H1 (cell line): ENCODE data around the gene YPEL5. TPM values are rescaled to one million over a fixed set of nuclear protein-coding genes. Genes with fewer than 3 reads are reported as not detected.

ENCODE experiments used
- CTCF ChIA-PET: fragments of 300-600 bp; sonication (Branson Sonifier 250); formaldehyde crosslinking; loops from one replicate; lab custom pipeline; 2021; ENCODE audit not compliant: partially characterized antibody; lab: Charles Lee
- POLR2A ChIA-PET: fragments of 300-600 bp; sonication (Branson Sonifier 250); formaldehyde crosslinking; loops from one replicate; lab custom pipeline; 2021; ENCODE audit warnings: inconsistent platforms; ENCODE audit not compliant: partially characterized antibody; lab: Charles Lee
- DNase-seq, 2 experiments: peaks; one replicate each; pipeline versions ENCODE4 v3.0.0 to v3.0.0-alpha.2; 2010 to 2022; ENCODE audit warnings: low spot score in 2 of 2, low read depth in 1 of 2, mixed read lengths in 1 of 2
- FAIRE-seq: peaks from 2 replicates; lab custom pipeline; 2011; peaks lifted over from hg19 to GRCh38; lab: Jason Lieb, UNC
- H2AFZ ChIP-seq: 2 replicates; pipeline ENCODE4 v1.8.1; 2012; ENCODE audit warnings: low read length, inconsistent platforms
- H2AK5ac ChIP-seq: 2 replicates; pipeline ENCODE4 v1.6.1; 2013; ENCODE audit warnings: low read depth, low read length
- H2BK120ac ChIP-seq: replicated peaks from 2 replicates; pipeline ENCODE3; 2013; ENCODE audit warnings: low read depth, low read length, inconsistent platforms
- H2BK12ac ChIP-seq: 2 replicates; pipeline ENCODE4 v1.6.1; 2013; ENCODE audit warnings: low read depth, low read length
- H2BK15ac ChIP-seq: 2 replicates; pipeline ENCODE4 v1.6.1; 2013; ENCODE audit warnings: low read length
- H2BK20ac ChIP-seq: 2 replicates; pipeline ENCODE4 v1.6.1; 2013; ENCODE audit warnings: low read length
- H2BK5ac ChIP-seq: 2 replicates; pipeline ENCODE4 v1.6.1; 2013; ENCODE audit warnings: low read depth, low read length
- H3K14ac ChIP-seq: 2 replicates; pipeline ENCODE4 v1.6.1; 2013; ENCODE audit warnings: inconsistent platforms; ENCODE audit not compliant: insufficient read length
- H3K18ac ChIP-seq: 2 replicates; pipeline ENCODE4 v1.6.1; 2013; ENCODE audit warnings: low read length; ENCODE audit errors: extremely low read depth
- H3K23ac ChIP-seq: 2 replicates; pipeline ENCODE4 v1.6.1; 2013; ENCODE audit warnings: inconsistent platforms; ENCODE audit not compliant: insufficient read length
- H3K23me2 ChIP-seq: 2 replicates; pipeline ENCODE4 v1.6.1; 2013; ENCODE audit warnings: low read depth, low read length
- H3K27ac ChIP-seq: 2 replicates; pipeline ENCODE4 v1.6.1; 2011; ENCODE audit warnings: low read depth, low read length, inconsistent platforms
- H3K27me3 ChIP-seq, 4 experiments: replicated peaks in 1 of 4; 1 replicate in 1 of 4; 2 replicates in 3 of 4; pipeline versions ENCODE4 v1.6.1 to v1.8.1; 2011 to 2013; ENCODE audit warnings: low read length in 3 of 4, mild to moderate bottlenecking in 3 of 4, inconsistent platforms in 2 of 4, mixed read lengths in 2 of 4, moderate library complexity in 1 of 4; ENCODE audit not compliant: control insufficient read depth in 3 of 4, insufficient read depth in 3 of 4; ENCODE audit errors: extremely low read depth in 1 of 4
- H3K36me3 ChIP-seq, 4 experiments: 2 replicates each; pipeline versions ENCODE4 v1.6.1 to v1.8.1; 2011 to 2013; ENCODE audit warnings: mild to moderate bottlenecking in 4 of 4, low read length in 3 of 4, moderate library complexity in 2 of 4, control low read depth in 1 of 4, inconsistent platforms in 1 of 4; ENCODE audit not compliant: insufficient read depth in 4 of 4, control insufficient read depth in 2 of 4
- H3K4ac ChIP-seq: replicated peaks from 2 replicates; pipeline ENCODE3; 2013; ENCODE audit warnings: low read length, low read depth, mixed read lengths, inconsistent platforms; ENCODE audit not compliant: insufficient read length
- H3K4me1 ChIP-seq, 4 experiments: replicated peaks in 1 of 4; 1 replicate in 1 of 4; 2 replicates in 3 of 4; pipeline versions ENCODE4 v1.6.1 to v1.8.1; 2011 to 2013; ENCODE audit warnings: low read length in 3 of 4, inconsistent platforms in 2 of 4, mixed read lengths in 1 of 4; ENCODE audit not compliant: insufficient read depth in 4 of 4, control insufficient read depth in 3 of 4
- H3K4me2 ChIP-seq, 2 experiments: 2 replicates each; pipeline versions ENCODE4 v1.6.1 to v1.8.1; 2011 to 2013; ENCODE audit warnings: low read depth in 2 of 2, low read length in 2 of 2, control low read depth in 1 of 2, inconsistent platforms in 1 of 2, mild to moderate bottlenecking in 1 of 2; ENCODE audit not compliant: insufficient read depth in 1 of 2
- H3K4me3 ChIP-seq, 4 experiments: fragments of 200-600, 300-600 bp in 1 of 4; sonication (generic), shearing (Covaris generic), sonication (Bioruptor Twin) in 1 of 4; 2 replicates each; pipeline versions ENCODE4 v1.5.1 to v1.8.1; 2011 to 2016; ENCODE audit warnings: low read length in 4 of 4, low read depth in 3 of 4, control low read depth in 2 of 4, inconsistent platforms in 2 of 4, mild to moderate bottlenecking in 2 of 4, mixed read lengths in 1 of 4, moderate library complexity in 1 of 4; ENCODE audit not compliant: insufficient read depth in 2 of 4; ENCODE audit errors: extremely low read depth in 1 of 4
- H3K56ac ChIP-seq: replicated peaks from 2 replicates; pipeline ENCODE3; 2013; ENCODE audit warnings: low read depth, mild to moderate bottlenecking, mixed read lengths, low read length, inconsistent platforms; ENCODE audit not compliant: insufficient read length
- H3K79me1 ChIP-seq: 2 replicates; pipeline ENCODE4 v1.6.1; 2013; ENCODE audit warnings: low read depth, low read length, control low read depth
- H3K79me2 ChIP-seq, 2 experiments: 2 replicates each; pipeline versions ENCODE4 v1.6.1 to v1.8.1; 2012 to 2013; ENCODE audit warnings: low read length in 2 of 2, mild to moderate bottlenecking in 2 of 2, inconsistent platforms in 1 of 2; ENCODE audit not compliant: insufficient read depth in 2 of 2, control insufficient read depth in 1 of 2
- H3K9ac ChIP-seq, 4 experiments: replicated peaks in 1 of 4; 1 replicate in 1 of 4; 2 replicates in 3 of 4; pipeline versions ENCODE4 v1.6.1 to v1.8.1; 2011 to 2013; ENCODE audit warnings: low read depth in 3 of 4, low read length in 3 of 4, control low read depth in 2 of 4, mild to moderate bottlenecking in 2 of 4, moderate library complexity in 2 of 4, inconsistent platforms in 1 of 4; ENCODE audit errors: extremely low read depth in 1 of 4
- H3K9me3 ChIP-seq, 2 experiments: 2 replicates each; pipeline versions ENCODE4 v1.6.1 to v1.8.1; 2012 to 2013; ENCODE audit warnings: mild to moderate bottlenecking in 2 of 2, moderate library complexity in 2 of 2, control low read depth in 1 of 2, inconsistent platforms in 1 of 2, low read depth in 1 of 2, low read length in 1 of 2, mixed read lengths in 1 of 2; ENCODE audit not compliant: insufficient read depth in 2 of 2
- H4K20me1 ChIP-seq, 2 experiments: replicated peaks in 1 of 2; 2 replicates each; pipeline versions ENCODE3 to v1.8.1; 2011 to 2013; ENCODE audit warnings: inconsistent platforms in 2 of 2, low read length in 2 of 2, mild to moderate bottlenecking in 1 of 2; ENCODE audit not compliant: insufficient read depth in 2 of 2, control insufficient read depth in 1 of 2
- H4K5ac ChIP-seq: 2 replicates; pipeline ENCODE4 v1.6.1; 2013; ENCODE audit warnings: low read length, low read depth, mixed read lengths, inconsistent platforms; ENCODE audit not compliant: insufficient read length
- H4K8ac ChIP-seq: 2 replicates; pipeline ENCODE4 v1.8.0; 2013; ENCODE audit warnings: mild to moderate bottlenecking, moderate library complexity, low read length, inconsistent platforms; ENCODE audit not compliant: insufficient read depth; ENCODE audit errors: extremely low read depth
- H4K91ac ChIP-seq: replicated peaks from 2 replicates; pipeline ENCODE3; 2013; ENCODE audit warnings: low read length, mixed read lengths, inconsistent platforms; ENCODE audit not compliant: insufficient read length
- ATF2 ChIP-seq: IDR thresholded peaks from 2 replicates; pipeline ENCODE4 v1.6.1; 2012; ENCODE audit warnings: low read length, inconsistent platforms
- ATF3 ChIP-seq: IDR thresholded peaks from 2 replicates; pipeline ENCODE4 v1.6.1; 2011; ENCODE audit warnings: low read depth, mild to moderate bottlenecking, low read length; ENCODE audit not compliant: insufficient read depth
- BACH1 ChIP-seq: IDR thresholded peaks from 2 replicates; pipeline ENCODE4 v1.6.1; 2012; ENCODE audit warnings: low read length, improper control_type of control experiment
- CHD1 ChIP-seq: IDR thresholded peaks from 2 replicates; pipeline ENCODE4 v1.6.1; 2012; ENCODE audit warnings: low read depth, low read length, improper control_type of control experiment
- EP300 ChIP-seq, 2 experiments: IDR thresholded peaks; 1 replicate in 1 of 2; 2 replicates in 1 of 2; pipeline ENCODE4 v1.6.1; 2011 to 2012; ENCODE audit warnings: low read depth in 2 of 2, low read length in 2 of 2, mild to moderate bottlenecking in 2 of 2, borderline replicate concordance in 1 of 2, inconsistent platforms in 1 of 2, moderate library complexity in 1 of 2
- EZH2 ChIP-seq: fragments of 200-600 bp; sonication (generic); IDR thresholded peaks from 2 replicates; pipeline ENCODE4 v1.7.1; 2012; ENCODE audit warnings: low read depth, mild to moderate bottlenecking, moderate library complexity, low read length, inconsistent platforms; ENCODE audit not compliant: severe bottlenecking
- TAF1 ChIP-seq: IDR thresholded peaks from 2 replicates; pipeline ENCODE4 v1.6.1; 2011; ENCODE audit warnings: mild to moderate bottlenecking, low read depth, low read length
- TAF7 ChIP-seq: optimal IDR thresholded peaks from 2 replicates; pipeline ENCODE3; 2011; ENCODE audit warnings: low read depth, mild to moderate bottlenecking, inconsistent platforms, low read length, moderate library complexity, borderline replicate concordance
- TBP ChIP-seq: IDR thresholded peaks from 2 replicates; pipeline ENCODE4 v1.6.1; 2011; ENCODE audit warnings: low read depth, low read length, improper control_type of control experiment
- YY1 ChIP-seq: IDR thresholded peaks from 2 replicates; pipeline ENCODE4 v1.6.1; 2011; ENCODE audit warnings: low read depth, mild to moderate bottlenecking, low read length
- WGBS, 2 experiments: shearing (Covaris generic) in 1 of 2; methylation state at CpG; one replicate each; pipeline versions ENCODE4 v1.1.6 to v1.1.7; 2013 to 2015; ENCODE audit warnings: low lambda C conversion rate in 2 of 2, mixed read lengths in 2 of 2, inconsistent platforms in 1 of 2, low coverage in 1 of 2, missing lambda C conversion rate in 1 of 2; ENCODE audit not compliant: insufficient replicate concordance in 2 of 2, insufficient coverage in 1 of 2, insufficient read length in 1 of 2; ENCODE audit errors: extremely low coverage in 1 of 2, missing lambda C conversion rate in 1 of 2; 5-methylcytosine and 5-hydroxymethylcytosine counted together
- polyA plus RNA-seq, 7 experiments: library from polyadenylated mRNA; depleted of rRNA in 3 of 7; stranded (reverse) in 5 of 7; unstranded in 2 of 7; fragments of >200 nt in 5 of 7; fragments of 200-250 nt in 2 of 7; gene quantifications; 1 replicate in 5 of 7; 2 replicates in 1 of 7; 4 replicates in 1 of 7; pipeline versions ENCODE4 v1.2.1 to v1.2.3, GENCODE V29; 2011 to 2013; ENCODE audit warnings: missing spikeins in 2 of 7, mixed read lengths in 2 of 7
- total RNA-seq: library from RNA; stranded (reverse); fragmentation: NEBNext Ultra II Directional; extraction: Animal tissue kit (Norgen Biotek cat#: 25700); gene quantifications from 2 replicates; pipeline ENCODE4 v1.2.1, GENCODE V29; 2021

YPEL5 gene
- total and polyA plus RNA-seq, 2 of the 8 experiments (the other 6 are each of a cell fraction or from before 2014, with no cell fraction given), result 18.5 to 28.0 TPM

- H3K4me1 ChIP-seq, result no peaks in the 10 kb centered on the region
- H4K20me1 ChIP-seq, result no peaks in the 10 kb centered on the region
- no peaks in the 10 kb centered on the region for H3K9me3 ChIP-seq
- no peak overlapping the region for H3K4me2 ChIP-seq
- H3K23ac ChIP-seq, result no peak overlapping the region
- H4K8ac ChIP-seq, result no peak overlapping the region
- H2BK120ac ChIP-seq, result no peak overlapping the region
- no peaks in the 10 kb centered on the region for H3K79me1 ChIP-seq
- H3K79me2 ChIP-seq, result no peaks in the 10 kb centered on the region
- no peak overlapping the region for H2BK15ac ChIP-seq
- no peak overlapping the region for H2AFZ ChIP-seq
- no peak overlapping the region for H3K56ac ChIP-seq
- H2BK12ac ChIP-seq, result no peak overlapping the region
- H2BK5ac ChIP-seq, result no peak overlapping the region
- no peak overlapping the region for H3K14ac ChIP-seq
- no peak overlapping the region for H2AK5ac ChIP-seq
- no peaks in the 10 kb centered on the region for H3K23me2 ChIP-seq
- no peak overlapping the region for H3K4me3 ChIP-seq
- FAIRE-seq (no peak), DNase-seq (no peak)
- TF ChIP-seq EZH2 (no peak), YY1 (no peak), TAF1 (no peak), BACH1 (no peak), EP300 (IDR thresholded peaks at IDR 0.05; ENCODE audit: borderline replicate concordance in 1 of 2, low read depth in 2 of 2, low read length in 2 of 2) (no peak), CHD1 (no peak), ATF2 (no peak), ATF3 (no peak), TAF7 (no peak), TBP (no peak)
- H4K5ac ChIP-seq, result no peak overlapping the region
- no peak overlapping the region for H3K9ac ChIP-seq
- no peak overlapping the region for H3K4ac ChIP-seq
- CTCF ChIA-PET, result interaction anchor here (1.2 to 3.3 kb wide), 2 partner anchors 14 to 533 kb away, joined by 4 to 13 read pairs; no protein-coding TSS in a partner anchor
- H3K18ac ChIP-seq, result no peak overlapping the region
- 90% methylated on average over 11 of the region's 11 CpGs; no CpG with 5 or more reads in 1 of the 2 experiments for WGBS, 2 experiments
- no peaks in the 10 kb centered on the region for H3K36me3 ChIP-seq
- POLR2A ChIA-PET, result no interaction called here
- H4K91ac ChIP-seq, result no peak overlapping the region
- no peaks in the 10 kb centered on the region for H3K27me3 ChIP-seq
- no peak overlapping the region for H3K27ac ChIP-seq
- H2BK20ac ChIP-seq, result no peak overlapping the region
Observed at GRCh38 chr2:30178618-30179434, 32.0 kb downstream of the YPEL5 start.
